Measurements from ENCODE around the gene PRKAG2. TPM values are rescaled to one million over a fixed set of nuclear protein-coding genes. Genes with fewer than 3 reads are reported as not detected.
A peak's percentile ranks its signal among the peaks of the same experiment; 100 is the strongest.

The PRKAG2 gene
- total RNA-seq, 2 donors from 2014 or later = 22.1 to 35.7 TPM

- DNase-seq (ENCODE audit: low spot score in 2 of 2) (no peak), ATAC-seq (no peak)
- H3K9me3 Mint-ChIP-seq = no peaks in the 10 kb centered on the region
- peaks cover 0 to 12% of the 10 kb centered on the region in 2 donors for H3K36me3 Mint-ChIP-seq
- no peak overlapping the region for H3K27ac Mint-ChIP-seq
Measured at GRCh38 chr7:151740081-151740851, 136.6 kb downstream of the PRKAG2 start.

DNA sequence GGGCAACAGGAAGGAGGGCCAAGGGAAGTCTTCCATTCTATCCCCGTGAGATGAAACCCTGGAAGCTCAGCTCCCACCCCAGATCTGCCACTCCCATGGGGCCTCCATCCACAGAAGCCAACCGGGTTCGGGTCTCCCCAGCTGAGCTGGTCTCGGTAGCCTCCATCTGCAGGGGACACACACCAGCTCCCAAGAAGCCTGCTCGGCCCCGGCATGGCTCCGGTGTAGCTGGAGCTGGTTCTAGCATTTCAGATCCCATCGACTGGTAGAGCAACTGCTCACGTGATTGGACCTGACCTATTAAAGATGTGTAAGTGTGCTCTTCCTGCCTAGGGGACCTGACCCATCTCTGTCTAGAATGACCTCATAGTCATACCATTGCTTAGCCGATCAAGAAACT lies 138.0 kb downstream of the PRKAG2 start:
- H3K9me3 Mint-ChIP-seq = no peaks in the 10 kb centered on the region
- peaks cover 0 to 12% of the 10 kb centered on the region in 2 donors for H3K36me3 Mint-ChIP-seq
- no peak overlapping the region for H3K27ac Mint-ChIP-seq
- DNase-seq (ENCODE audit: low spot score in 2 of 2) (no peak), ATAC-seq (no peak)

GRCh38 chr7:151736403-151736909 lies 140.5 kb downstream of the PRKAG2 start:
- ATAC-seq (no peak), DNase-seq (ENCODE audit: low spot score in 2 of 2) (no peak)
- Mint-ChIP-seq H3K27ac (no peak overlapping the region), H3K9me3 (no peaks in the 10 kb centered on the region), H3K36me3 (peaks cover 0 to 12% of the 10 kb centered on the region in 2 donors)

GRCh38 chr7:151735851-151736402 lies 141.0 kb downstream of the PRKAG2 start:
- Mint-ChIP-seq H3K36me3 (peaks cover 0 to 12% of the 10 kb centered on the region in 2 donors), H3K27ac (peak overlapping the region in 1 of 2 donors; percentile 55), H3K9me3 (no peaks in the 10 kb centered on the region)
- ATAC-seq = no peak
- DNase-seq (ENCODE audit: low spot score in 2 of 2) = no peak

DNA sequence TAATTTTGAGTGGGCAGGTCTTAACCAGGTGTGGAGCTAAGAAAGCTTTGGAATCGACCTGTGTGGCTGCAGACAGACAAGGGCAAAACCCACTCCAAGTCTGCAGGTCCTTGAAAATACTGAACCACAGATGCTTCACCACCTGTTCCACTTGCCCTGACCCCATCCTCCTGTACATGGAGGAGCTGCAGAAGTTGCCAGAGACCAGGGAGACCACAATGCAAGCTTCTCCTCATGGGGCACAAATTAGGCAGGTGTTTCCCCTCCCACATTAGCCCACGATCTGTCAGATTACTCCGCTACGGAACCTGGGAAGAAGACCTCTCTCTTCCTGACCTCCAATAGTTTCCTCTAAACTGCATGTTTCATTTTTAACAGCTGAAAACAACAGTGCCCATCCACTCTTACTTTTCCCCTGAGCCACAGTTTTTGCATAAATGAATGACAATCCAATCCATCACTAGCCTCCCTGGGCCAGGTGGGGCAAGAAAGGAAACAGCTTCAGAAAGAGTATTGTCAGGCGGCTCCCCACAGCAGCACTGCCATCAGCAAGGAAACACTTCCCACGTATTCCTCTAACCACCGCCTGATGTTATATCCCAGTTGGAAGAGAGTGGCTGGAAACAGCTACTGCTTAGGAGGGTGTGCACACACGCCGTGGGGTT lies 141.6 kb downstream of the PRKAG2 start:
- Mint-ChIP-seq H3K27ac (peak overlapping the region; percentile 25 to 55), H3K36me3 (peaks cover 0 to 9% of the 10 kb centered on the region in 2 donors), H3K9me3 (no peaks in the 10 kb centered on the region)
- DNase-seq (ENCODE audit: low spot score in 2 of 2) (no peak), ATAC-seq (no peak)

DNA sequence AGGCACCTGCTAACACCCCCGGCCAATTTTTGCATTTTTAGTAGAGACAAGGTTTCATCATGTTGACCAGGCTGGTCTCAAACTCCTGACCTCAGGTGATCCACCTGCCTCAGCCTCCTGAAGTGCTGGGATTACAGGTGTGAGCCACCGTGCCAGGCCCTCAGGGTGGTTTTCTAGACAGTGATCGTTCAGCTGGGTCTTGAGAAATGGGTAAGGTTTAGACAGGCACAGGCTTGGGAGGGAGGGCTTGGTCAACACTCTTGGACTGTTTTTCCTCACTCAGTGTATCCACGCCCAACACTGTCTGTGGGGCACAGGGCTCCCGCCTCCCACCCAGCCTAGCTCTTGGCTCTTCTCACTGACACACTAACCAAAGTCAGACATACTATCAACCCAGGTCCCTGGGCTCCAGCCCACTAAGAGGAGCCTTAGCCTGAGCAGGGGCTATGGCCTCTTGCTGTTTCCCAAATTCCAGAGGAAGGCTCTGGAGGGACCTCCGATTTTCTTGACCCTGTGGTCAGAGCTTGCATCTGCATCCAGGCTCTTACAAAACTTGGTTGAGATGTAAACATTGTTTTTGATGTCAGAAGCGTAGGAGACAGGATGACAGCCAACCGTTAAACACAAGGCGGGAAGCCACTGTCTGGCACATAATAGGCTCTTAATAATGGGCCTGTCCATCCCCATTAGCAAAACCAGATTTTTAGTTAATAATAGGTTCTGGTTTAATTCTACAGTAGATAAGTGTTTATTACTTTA lies 143.9 kb downstream of the PRKAG2 start:
- Mint-ChIP-seq H3K36me3 (no peaks in the 10 kb centered on the region), H3K9me3 (no peaks in the 10 kb centered on the region), H3K27ac (no peak overlapping the region)
- no peak for DNase-seq (ENCODE audit: low spot score in 2 of 2)
- ATAC-seq = no peak

- Mint-ChIP-seq H3K36me3 (no peaks in the 10 kb centered on the region), H3K27ac (no peak overlapping the region), H3K9me3 (no peaks in the 10 kb centered on the region)
- ATAC-seq = no peak
- no peak for DNase-seq (ENCODE audit: low spot score in 2 of 2)
Measured at GRCh38 chr7:151732292-151732691, 144.6 kb downstream of the PRKAG2 start.

DNA sequence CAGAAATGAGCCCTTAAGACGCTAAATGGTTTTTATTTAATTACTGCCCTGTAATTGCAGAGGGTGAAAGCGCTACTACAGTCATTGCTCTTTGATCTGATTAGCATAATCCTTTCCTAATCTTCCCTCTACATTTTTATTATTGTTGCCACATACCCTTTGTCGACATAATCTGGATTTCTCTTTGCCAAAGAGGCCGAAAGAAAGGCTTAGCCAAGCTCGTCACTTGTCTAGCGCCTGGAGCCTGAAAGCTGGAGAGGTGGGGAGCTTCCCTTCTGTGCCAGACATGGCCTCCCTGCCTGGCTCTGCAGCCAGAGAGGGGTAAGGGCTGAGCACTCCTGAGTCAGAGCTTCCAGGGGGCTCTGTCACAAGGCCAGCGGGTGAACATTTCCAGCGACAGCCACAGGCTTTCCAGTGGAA lies 145.9 kb downstream of the PRKAG2 start:
- Mint-ChIP-seq H3K27ac (no peak overlapping the region), H3K9me3 (no peaks in the 10 kb centered on the region), H3K36me3 (no peaks in the 10 kb centered on the region)
- no peak for DNase-seq (ENCODE audit: low spot score in 2 of 2)
- no peak for ATAC-seq

DNA sequence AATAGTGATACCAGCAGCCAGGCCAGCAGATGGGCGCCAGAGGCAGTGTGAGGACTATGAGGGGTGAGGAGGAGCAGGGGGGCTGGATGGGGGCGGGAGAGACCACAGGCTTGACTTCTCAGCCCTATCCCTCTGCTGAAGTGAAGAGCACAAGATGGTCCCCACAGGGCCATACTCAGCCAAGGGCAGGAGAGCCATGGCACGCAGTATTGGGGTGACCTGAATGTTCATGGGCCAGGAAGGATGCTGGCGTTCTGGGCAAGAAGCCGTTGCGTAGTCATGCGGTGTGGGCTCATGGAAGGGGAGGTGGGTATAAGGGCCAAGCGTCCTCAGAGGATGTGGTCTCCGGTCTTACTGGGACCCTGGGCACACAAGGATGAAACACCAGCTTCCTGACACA lies 146.3 kb downstream of the PRKAG2 start:
- Mint-ChIP-seq H3K27ac (peak overlapping the region in 1 of 2 donors; percentile 88), H3K36me3 (no peaks in the 10 kb centered on the region), H3K9me3 (no peaks in the 10 kb centered on the region)
- DNase-seq (ENCODE audit: low spot score in 2 of 2) (no peak), ATAC-seq (no peak)

DNA sequence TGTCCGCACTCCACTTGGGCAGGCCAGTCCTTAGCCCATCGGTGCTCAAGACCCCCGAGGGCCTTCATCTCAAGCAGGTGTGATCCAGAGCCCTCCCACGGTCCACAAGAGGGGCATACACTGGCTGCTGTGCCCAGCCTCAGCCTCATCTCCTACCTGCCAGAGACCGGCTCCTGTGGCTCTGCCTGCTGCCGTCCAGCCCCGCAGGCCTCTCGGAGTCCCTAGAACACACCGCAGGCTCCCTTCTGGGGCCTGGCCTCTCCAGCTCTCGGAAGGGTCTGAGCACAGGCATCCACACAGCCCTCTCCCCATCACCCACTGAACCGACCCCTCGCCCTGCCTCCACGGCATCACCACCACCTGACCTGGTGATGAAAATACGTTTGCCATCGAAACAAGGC lies 147.4 kb downstream of the PRKAG2 start:
- Mint-ChIP-seq H3K36me3 (no peaks in the 10 kb centered on the region), H3K9me3 (no peaks in the 10 kb centered on the region), H3K27ac (no peak overlapping the region)
- DNase-seq (ENCODE audit: low spot score in 2 of 2) (no peak), ATAC-seq (no peak)

GRCh38 chr7:151728746-151729145 lies 148.2 kb downstream of the PRKAG2 start:
- DNase-seq (ENCODE audit: low spot score in 2 of 2) (no peak), ATAC-seq (no peak)
- Mint-ChIP-seq H3K9me3 (no peaks in the 10 kb centered on the region), H3K27ac (peak overlapping the region in 1 of 2 donors; percentile 62), H3K36me3 (no peaks in the 10 kb centered on the region)

DNA sequence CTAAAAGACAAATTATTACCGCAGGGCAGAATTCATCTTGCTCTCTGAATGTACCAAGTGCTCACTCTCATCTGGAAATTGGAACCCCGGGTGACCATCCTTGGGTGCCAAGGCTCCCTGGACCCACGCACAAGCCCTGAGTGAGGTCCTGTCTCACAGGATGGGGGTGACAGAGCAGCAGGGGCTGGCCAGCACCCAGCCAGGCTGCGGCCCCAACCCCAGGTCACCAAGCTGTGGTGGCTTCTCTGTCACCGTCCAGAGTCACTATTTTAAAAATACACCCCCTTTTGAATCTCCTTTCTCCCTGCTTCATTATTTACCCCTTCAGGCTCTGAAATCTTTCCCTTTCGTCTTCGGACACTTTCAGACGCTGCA lies 148.6 kb downstream of the PRKAG2 start:
- ATAC-seq = no peak
- peak overlapping the region; percentile 18 to 62 for H3K27ac Mint-ChIP-seq
- DNase-seq (ENCODE audit: low spot score in 2 of 2) = no peak
- H3K9me3 Mint-ChIP-seq = no peaks in the 10 kb centered on the region
- H3K36me3 Mint-ChIP-seq = no peaks in the 10 kb centered on the region

DNA sequence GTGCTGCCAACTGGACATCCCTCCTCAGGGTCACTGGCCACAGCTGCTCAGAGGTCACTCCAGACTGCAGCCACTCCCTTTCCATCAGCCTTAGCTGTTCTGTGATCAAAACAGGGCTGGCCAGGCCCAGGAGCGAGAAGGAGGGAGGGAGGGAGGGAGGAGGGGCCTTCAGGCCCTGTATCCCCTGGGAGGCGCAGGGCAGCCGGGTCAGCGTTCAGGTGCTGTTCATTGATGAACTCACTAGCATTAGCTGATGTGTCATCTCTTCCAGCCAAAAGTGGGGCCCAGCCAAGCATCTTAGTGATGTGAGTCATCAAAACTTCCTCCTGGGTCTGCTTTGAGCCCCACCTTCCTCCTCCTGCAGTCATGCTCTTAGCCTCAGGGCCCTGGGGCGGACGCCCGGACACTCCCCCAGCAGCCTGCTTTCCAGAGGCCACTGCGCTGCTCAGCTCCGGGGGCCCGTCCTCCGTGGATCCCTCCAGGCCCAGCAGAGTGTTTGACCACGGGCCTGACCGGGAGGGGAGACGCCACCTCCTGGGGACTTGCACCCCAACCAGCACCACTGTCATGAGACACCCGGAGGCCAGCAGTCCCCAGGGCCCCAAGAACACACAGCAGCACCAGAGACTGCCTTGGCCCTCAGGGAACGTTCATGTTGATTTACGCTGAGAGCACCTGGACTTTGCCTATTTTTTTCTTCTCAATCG lies 149.2 kb downstream of the PRKAG2 start:
- Mint-ChIP-seq H3K36me3 (no peaks in the 10 kb centered on the region), H3K9me3 (no peaks in the 10 kb centered on the region), H3K27ac (peak overlapping the region in 1 of 2 donors; percentile 78)
- DNase-seq (ENCODE audit: low spot score in 2 of 2) (peak in 1 of 2 donors; percentile 55), ATAC-seq (peak; percentile 90 to 94)

- H3K27ac Mint-ChIP-seq = peak overlapping the region; percentile 78 to 81
- ATAC-seq (peak in 1 of 2 donors; percentile 12), DNase-seq (ENCODE audit: low spot score in 2 of 2) (no peak)
- no peaks in the 10 kb centered on the region for H3K9me3 Mint-ChIP-seq
- H3K36me3 Mint-ChIP-seq = no peaks in the 10 kb centered on the region
Measured at GRCh38 chr7:151726652-151727578, 150.0 kb downstream of the PRKAG2 start.

DNA sequence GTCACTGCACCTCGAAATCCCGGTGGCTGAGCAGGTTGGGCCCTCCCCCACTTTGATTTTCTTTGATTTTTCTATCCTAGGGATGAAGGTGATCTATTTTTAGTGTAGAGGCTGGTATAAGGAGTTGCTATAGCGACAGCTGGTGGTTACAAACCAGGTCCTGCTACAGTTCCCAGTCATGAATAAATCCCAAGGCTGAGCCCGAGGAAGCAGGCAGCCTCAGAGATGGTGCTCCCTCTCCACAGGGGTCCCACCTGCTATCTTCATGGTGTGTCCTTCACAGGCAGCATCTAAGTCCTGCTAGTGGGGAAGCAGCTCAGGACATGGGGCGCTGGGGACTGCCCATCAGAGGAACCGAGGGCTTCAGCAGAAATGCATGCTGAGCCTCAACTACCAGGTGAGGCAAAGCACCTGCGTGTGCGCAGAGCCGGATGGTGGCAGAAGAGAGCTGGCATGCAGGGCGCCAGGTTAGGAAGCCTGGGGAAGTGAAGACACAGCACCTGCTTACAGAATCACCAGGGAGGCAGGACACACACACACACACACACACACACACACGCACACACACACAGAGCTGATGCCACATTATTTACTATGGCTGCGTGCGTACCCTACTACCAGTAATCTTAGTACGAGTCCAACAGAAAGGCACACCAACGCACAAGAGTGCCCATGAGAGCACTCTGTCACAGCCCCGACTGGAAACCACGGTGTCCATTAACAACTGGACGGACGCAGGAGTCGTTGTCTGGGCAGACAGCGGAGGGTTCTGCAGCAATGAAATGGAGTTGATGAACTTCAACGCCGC lies 150.9 kb downstream of the PRKAG2 start:
- Mint-ChIP-seq H3K36me3 (no peaks in the 10 kb centered on the region), H3K27ac (peak overlapping the region in 1 of 2 donors; percentile 77), H3K9me3 (no peaks in the 10 kb centered on the region)
- no peak for ATAC-seq
- no peak for DNase-seq (ENCODE audit: low spot score in 2 of 2)

All from activated naive CD4-positive, alpha-beta T cell treated with anti-CD3 and anti-CD28 coated beads, Interleukin-2, amount 50 U/mL, for 72 hours (primary cell).